ENCODE measurements around the gene PRPF6. TPM values are rescaled to one million over a fixed set of nuclear protein-coding genes. Genes with fewer than 3 reads are reported as not detected.

Gene PRPF6
- total RNA-seq, 3 donors from 2014 or later, result 95.9 to 101 (median 98.7) TPM

- no peak overlapping the region for H3K4me3 Mint-ChIP-seq
- H3K9me3 Mint-ChIP-seq, result no peaks in the 10 kb centered on the region
- no peak for DNase-seq
- ATAC-seq, result no peak
- peaks cover 5% of the 10 kb centered on the region for H3K4me1 Mint-ChIP-seq (ENCODE audit: low read depth)
- peaks cover 41% of the 10 kb centered on the region for H3K36me3 Mint-ChIP-seq (ENCODE audit: insufficient read depth)
- no peaks in the 10 kb centered on the region for H3K27me3 Mint-ChIP-seq (ENCODE audit: low read depth)
These were observed 41.9 kb downstream of the PRPF6 start for GRCh38 chr20:64022671-64023360.

GRCh38 chr20:64023361-64024140, 42.6 kb downstream of the PRPF6 start:
- Mint-ChIP-seq H3K36me3 (ENCODE audit: insufficient read depth) (peaks cover 41% of the 10 kb centered on the region), H3K4me1 (ENCODE audit: low read depth) (peaks cover 5% of the 10 kb centered on the region), H3K27me3 (ENCODE audit: low read depth) (no peaks in the 10 kb centered on the region), H3K4me3 (no peak overlapping the region), H3K9me3 (no peaks in the 10 kb centered on the region)
- no peak for ATAC-seq
- DNase-seq, result no peak

GRCh38 chr20:64024141-64024990, 43.4 kb downstream of the PRPF6 start:
- ATAC-seq (no peak), DNase-seq (no peak)
- H3K9me3 Mint-ChIP-seq, result no peaks in the 10 kb centered on the region
- no peaks in the 10 kb centered on the region for H3K27me3 Mint-ChIP-seq (ENCODE audit: low read depth)
- H3K4me1 Mint-ChIP-seq (ENCODE audit: low read depth), result peaks cover 5% of the 10 kb centered on the region
- H3K36me3 Mint-ChIP-seq (ENCODE audit: insufficient read depth), result peaks cover 35% of the 10 kb centered on the region
- no peak overlapping the region for H3K4me3 Mint-ChIP-seq

GRCh38 chr20:64025101-64025825, 44.3 kb downstream of the PRPF6 start:
- H3K9me3 Mint-ChIP-seq, result no peaks in the 10 kb centered on the region
- ATAC-seq, result no peak
- no peaks in the 10 kb centered on the region for H3K27me3 Mint-ChIP-seq (ENCODE audit: low read depth)
- peaks cover 29% of the 10 kb centered on the region for H3K36me3 Mint-ChIP-seq (ENCODE audit: insufficient read depth)
- no peaks in the 10 kb centered on the region for H3K4me1 Mint-ChIP-seq (ENCODE audit: low read depth)
- no peak for DNase-seq
- no peak overlapping the region for H3K4me3 Mint-ChIP-seq

GRCh38 chr20:64025826-64026412, 45.0 kb downstream of the PRPF6 start:
- Mint-ChIP-seq H3K9me3 (no peaks in the 10 kb centered on the region), H3K4me3 (no peak overlapping the region), H3K36me3 (ENCODE audit: insufficient read depth) (peaks cover 35% of the 10 kb centered on the region), H3K4me1 (ENCODE audit: low read depth) (no peaks in the 10 kb centered on the region), H3K27me3 (ENCODE audit: low read depth) (no peaks in the 10 kb centered on the region)
- ATAC-seq (no peak), DNase-seq (no peak)

- H3K4me1 Mint-ChIP-seq (ENCODE audit: low read depth), result peaks cover 3% of the 10 kb centered on the region
- DNase-seq (no peak), ATAC-seq (no peak)
- H3K27me3 Mint-ChIP-seq (ENCODE audit: low read depth), result no peaks in the 10 kb centered on the region
- H3K9me3 Mint-ChIP-seq, result no peaks in the 10 kb centered on the region
- no peak overlapping the region for H3K4me3 Mint-ChIP-seq
- peaks cover 26% of the 10 kb centered on the region for H3K36me3 Mint-ChIP-seq (ENCODE audit: insufficient read depth)
These were observed 47.2 kb downstream of the PRPF6 start for GRCh38 chr20:64027981-64028685.

GRCh38 chr20:64029293-64030117, 48.6 kb downstream of the PRPF6 start:
- ATAC-seq (no peak), DNase-seq (no peak)
- H3K9me3 Mint-ChIP-seq, result no peaks in the 10 kb centered on the region
- H3K27me3 Mint-ChIP-seq (ENCODE audit: low read depth), result no peaks in the 10 kb centered on the region
- H3K36me3 Mint-ChIP-seq (ENCODE audit: insufficient read depth), result peaks cover 20% of the 10 kb centered on the region
- no peak overlapping the region for H3K4me3 Mint-ChIP-seq
- H3K4me1 Mint-ChIP-seq (ENCODE audit: low read depth), result peaks cover 16% of the 10 kb centered on the region

GRCh38 chr20:64030371-64031134, 49.6 kb downstream of the PRPF6 start:
- Mint-ChIP-seq H3K4me3 (no peak overlapping the region), H3K4me1 (ENCODE audit: low read depth) (peaks cover 26% of the 10 kb centered on the region), H3K27me3 (ENCODE audit: low read depth) (no peaks in the 10 kb centered on the region), H3K36me3 (ENCODE audit: insufficient read depth) (peaks cover 17% of the 10 kb centered on the region), H3K9me3 (no peaks in the 10 kb centered on the region)
- DNase-seq, result no peak
- ATAC-seq, result no peak

- Mint-ChIP-seq H3K4me1 (ENCODE audit: low read depth) (peaks cover 34% of the 10 kb centered on the region), H3K9me3 (no peaks in the 10 kb centered on the region), H3K4me3 (no peak overlapping the region), H3K27me3 (ENCODE audit: low read depth) (no peaks in the 10 kb centered on the region), H3K36me3 (ENCODE audit: insufficient read depth) (peaks cover 14% of the 10 kb centered on the region)
- ATAC-seq, result no peak
- no peak for DNase-seq
These were observed 50.9 kb downstream of the PRPF6 start for GRCh38 chr20:64031822-64032314.

GRCh38 chr20:64032706-64033624, 52.0 kb downstream of the PRPF6 start:
- ATAC-seq (no peak), DNase-seq (no peak)
- Mint-ChIP-seq H3K9me3 (no peaks in the 10 kb centered on the region), H3K27me3 (ENCODE audit: low read depth) (no peaks in the 10 kb centered on the region), H3K4me3 (no peak overlapping the region), H3K36me3 (ENCODE audit: insufficient read depth) (peaks cover 12% of the 10 kb centered on the region), H3K4me1 (ENCODE audit: low read depth) (peaks cover 44% of the 10 kb centered on the region)

- Mint-ChIP-seq H3K4me3 (no peak overlapping the region), H3K27me3 (ENCODE audit: low read depth) (no peaks in the 10 kb centered on the region), H3K36me3 (ENCODE audit: insufficient read depth) (peaks cover 9% of the 10 kb centered on the region), H3K9me3 (no peaks in the 10 kb centered on the region), H3K4me1 (ENCODE audit: low read depth) (peaks cover 44% of the 10 kb centered on the region)
- DNase-seq (no peak), ATAC-seq (no peak)
These were observed 53.1 kb downstream of the PRPF6 start for GRCh38 chr20:64033981-64034493.
